Small intestine (tissue), 7 donors: ENCODE measurements around the gene COL23A1. TPM values are rescaled to one million over a fixed set of nuclear protein-coding genes. Genes with fewer than 3 reads are reported as not detected.

ENCODE experiments used
- DNase-seq, 2 donors: peaks; one replicate each; pipeline versions ENCODE4 v3.0.0 to v3.0.0-alpha.2; 2013
- FAIRE-seq: peaks from 2 replicates; lab custom pipeline; 2012; peaks lifted over from hg19 to GRCh38; lab: Jason Lieb, UNC
- H3K27ac ChIP-seq, 3 donors: one replicate each; pipeline ENCODE4 v1.5.1; 2013; ENCODE audit warnings: low read length in 2 of 3, mild to moderate bottlenecking in 2 of 3, control low read depth in 1 of 3, inconsistent platforms in 1 of 3, low read depth in 1 of 3, moderate library complexity in 1 of 3
- H3K27me3 ChIP-seq, 3 donors: one replicate each; pipeline ENCODE4 v1.6.1; 2013; ENCODE audit warnings: low read length in 3 of 3, inconsistent platforms in 1 of 3; ENCODE audit not compliant: control insufficient read depth in 3 of 3, insufficient read depth in 3 of 3
- H3K36me3 ChIP-seq, 3 donors: one replicate each; pipeline ENCODE4 v1.6.1; 2013; ENCODE audit warnings: low read length in 3 of 3, inconsistent platforms in 1 of 3, low read depth in 1 of 3, mild to moderate bottlenecking in 1 of 3, moderate library complexity in 1 of 3; ENCODE audit not compliant: control insufficient read depth in 3 of 3, insufficient read depth in 2 of 3
- H3K4me1 ChIP-seq, 3 donors: one replicate each; pipeline ENCODE4 v1.6.1; 2013; ENCODE audit warnings: low read length in 2 of 3, inconsistent platforms in 1 of 3, low read depth in 1 of 3, mild to moderate bottlenecking in 1 of 3, moderate library complexity in 1 of 3; ENCODE audit not compliant: control insufficient read depth in 3 of 3, insufficient read depth in 2 of 3
- H3K4me3 ChIP-seq, 3 donors: one replicate each; pipeline ENCODE4 v1.5.1; 2013; ENCODE audit warnings: low read length in 3 of 3, control low read depth in 1 of 3, inconsistent platforms in 1 of 3, low read depth in 1 of 3, mild to moderate bottlenecking in 1 of 3, moderate library complexity in 1 of 3
- H3K9me3 ChIP-seq, 2 donors: one replicate each; pipeline ENCODE4 v1.6.1; 2013; ENCODE audit warnings: low read depth in 1 of 2, low read length in 1 of 2; ENCODE audit not compliant: control insufficient read depth in 2 of 2, insufficient read depth in 1 of 2
- whole genome bisulfite sequencing, 3 donors: extraction: QIAGEN DNeasy Blood & Tissue Kit; methylation state at CpG; one replicate each; pipeline ENCODE4 v1.1.7; 2013; 5-methylcytosine and 5-hydroxymethylcytosine counted together
- polyA plus RNA-seq, 4 donors: library from polyadenylated mRNA; stranded (reverse) in 3 of 4; unstranded in 1 of 4; fragments of 200-250 nt in 3 of 4; fragments of 120-200 nt in 1 of 4; gene quantifications; one replicate each; pipeline versions ENCODE4 v1.2.1 to v1.2.3, GENCODE V29; 2013
- donor health status: healthy with polysubstance abuse.
- donor health status: control.
- donor health status: control.
- donor health status: Bipolar disorder and iron deficiency.
- donor health status: healthy.

COL23A1 gene
- polyA plus RNA-seq, 4 donors: 1.4 to 3.2 (median 1.6) TPM; not detected in 1

DNA sequence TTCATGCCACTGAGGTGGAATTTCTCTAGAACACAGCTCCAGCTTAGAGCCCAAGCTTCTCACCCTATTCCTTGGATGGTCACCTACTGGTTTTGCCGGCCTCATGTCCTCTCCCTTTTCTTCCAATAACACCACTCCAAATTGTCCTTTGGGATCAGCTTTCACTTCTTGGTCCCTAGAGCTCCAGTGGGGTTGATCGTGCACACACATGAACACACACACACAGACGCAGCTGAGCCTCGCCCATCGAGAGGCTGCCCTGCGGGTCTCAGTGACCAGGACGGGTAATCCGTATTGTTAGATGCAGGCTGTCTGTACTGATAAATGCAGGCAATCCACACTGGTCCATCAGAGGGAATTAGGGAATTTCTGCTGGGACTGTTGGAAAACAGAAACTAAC, 6.9 kb downstream of the COL23A1 start:
- DNase-seq: no peak
- no peak for FAIRE-seq
- Histone ChIP-seq H3K4me1 (no peaks in the 10 kb centered on the region), H3K4me3 (no peak overlapping the region), H3K36me3 (no peaks in the 10 kb centered on the region), H3K27ac (no peak overlapping the region), H3K27me3 (peaks cover 0 to 19% (median 6%) of the 10 kb centered on the region in 3 donors), H3K9me3 (peaks cover 0 to 5% of the 10 kb centered on the region in 2 donors)
- WGBS, 3 donors: 68 to 77% (median 72%) methylated on average over 8 of the region's 8 CpGs

DNA sequence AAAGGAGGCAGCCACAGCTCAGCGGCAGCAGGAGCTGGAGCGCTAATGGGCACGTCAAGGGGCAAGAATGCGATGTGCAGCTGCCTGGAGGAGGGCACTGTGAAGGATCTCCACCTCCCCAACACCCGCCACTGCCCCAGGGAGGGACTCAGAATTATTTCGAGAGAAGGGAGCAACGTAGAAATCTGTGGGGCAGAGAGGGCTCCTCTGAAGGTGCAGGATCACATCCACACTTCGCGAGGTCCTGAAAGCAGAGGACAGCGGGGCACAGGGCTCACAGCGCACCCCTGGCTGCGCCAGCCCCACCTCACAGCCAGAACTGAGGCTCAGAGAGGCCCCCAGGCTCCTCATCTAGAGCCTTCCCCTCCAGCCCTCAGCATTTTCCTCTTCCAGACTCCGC, 7.9 kb downstream of the COL23A1 start:
- H3K27ac ChIP-seq: no peak overlapping the region
- DNase-seq (no peak), FAIRE-seq (no peak)
- peaks cover 0 to 5% of the 10 kb centered on the region in 2 donors for H3K9me3 ChIP-seq
- H3K27me3 ChIP-seq: peaks cover 1 to 20% (median 6%) of the 10 kb centered on the region in 3 donors
- 86 to 92% (median 88%) methylated on average over 12 to 13 of the region's 13 CpGs for WGBS, 3 donors
- no peaks in the 10 kb centered on the region for H3K36me3 ChIP-seq
- H3K4me3 ChIP-seq: no peak overlapping the region
- H3K4me1 ChIP-seq: no peaks in the 10 kb centered on the region

DNA sequence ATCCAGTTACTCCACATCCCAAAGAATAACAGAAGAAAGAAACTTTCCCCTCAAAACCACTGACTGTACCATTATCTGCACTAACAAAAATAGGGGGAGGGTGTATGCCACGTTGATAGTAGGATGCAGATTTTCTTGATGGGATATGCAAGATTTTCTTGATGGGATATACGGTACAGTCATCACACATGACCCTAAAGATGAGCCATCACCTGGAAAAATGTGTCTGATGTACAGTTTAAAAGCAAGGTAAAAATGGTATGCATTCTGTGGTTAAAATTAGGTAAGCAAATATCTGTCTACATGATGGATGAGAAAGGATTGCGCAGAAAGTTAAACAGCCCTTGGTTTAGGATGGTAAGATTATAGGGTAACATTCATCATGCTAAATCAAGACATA, 8.6 kb downstream of the COL23A1 start:
- Histone ChIP-seq H3K4me3 (no peak overlapping the region), H3K4me1 (no peaks in the 10 kb centered on the region), H3K27ac (no peak overlapping the region), H3K27me3 (peaks cover 4 to 21% (median 6%) of the 10 kb centered on the region in 3 donors), H3K36me3 (no peaks in the 10 kb centered on the region), H3K9me3 (peaks cover 0 to 5% of the 10 kb centered on the region in 2 donors)
- DNase-seq (no peak), FAIRE-seq (no peak)
- 66 to 84% (median 75%) methylated on average over 3 of the region's 3 CpGs for WGBS, 3 donors

DNA sequence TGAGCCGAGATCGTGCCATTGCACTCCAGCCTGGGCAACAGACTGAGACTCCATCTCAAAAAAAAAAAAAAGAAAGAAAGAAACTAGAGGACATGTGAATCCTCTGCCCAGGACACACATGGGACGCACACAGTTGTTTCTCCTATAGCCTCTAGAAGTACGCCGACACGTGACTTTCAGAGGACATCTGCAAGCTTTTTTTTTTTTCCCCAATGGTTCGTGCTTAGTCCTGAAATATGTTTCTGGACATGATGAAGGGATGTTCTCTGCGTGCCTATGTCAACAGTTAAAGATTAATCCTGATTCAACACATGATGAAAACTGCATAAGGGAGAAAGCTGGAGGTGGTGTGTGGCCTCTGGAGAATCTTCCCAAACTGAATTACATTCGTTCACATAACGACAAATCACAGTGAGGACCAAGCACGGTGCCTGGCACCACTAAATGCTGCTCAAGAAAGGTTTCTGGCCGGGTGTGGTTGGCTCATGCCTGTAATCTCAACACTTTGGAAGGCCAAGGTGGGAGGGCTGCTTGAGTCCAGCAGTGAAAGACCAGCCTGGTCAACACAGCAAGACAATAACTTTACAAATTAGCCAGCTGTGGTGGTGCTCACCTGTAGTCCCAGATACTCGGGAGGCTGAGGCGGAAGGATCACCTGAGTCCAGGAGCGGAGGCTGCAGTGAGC, 9.8 kb downstream of the COL23A1 start:
- no peak for FAIRE-seq
- Histone ChIP-seq H3K27ac (no peak overlapping the region), H3K36me3 (no peaks in the 10 kb centered on the region), H3K4me3 (no peak overlapping the region), H3K4me1 (no peaks in the 10 kb centered on the region), H3K9me3 (peaks cover 0 to 2% of the 10 kb centered on the region in 2 donors), H3K27me3 (peaks cover 4 to 14% (median 9%) of the 10 kb centered on the region in 3 donors)
- 76 to 82% (median 81%) methylated on average over 15 of the region's 15 CpGs for WGBS, 3 donors
- no peak for DNase-seq

DNA sequence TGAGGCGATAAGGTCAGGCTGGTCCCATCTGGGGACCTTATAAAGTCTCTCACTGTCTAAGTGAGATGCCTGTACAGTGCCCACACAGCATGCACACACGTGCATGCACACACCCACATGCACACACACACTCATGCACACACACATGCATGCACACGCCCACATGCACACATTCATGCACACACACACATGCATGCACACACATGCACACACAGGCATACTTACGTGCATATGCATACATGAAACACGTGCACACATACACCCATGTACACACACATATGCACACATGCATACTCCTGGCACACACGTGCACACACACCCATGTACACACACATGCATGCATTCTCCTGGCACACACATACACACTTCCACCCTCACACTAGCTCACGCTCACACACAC, 12.2 kb downstream of the COL23A1 start:
- no peak overlapping the region for H3K27ac ChIP-seq
- H3K9me3 ChIP-seq: peaks cover 0 to 3% of the 10 kb centered on the region in 2 donors
- H3K4me1 ChIP-seq: no peaks in the 10 kb centered on the region
- H3K27me3 ChIP-seq: peaks cover 4 to 18% (median 9%) of the 10 kb centered on the region in 3 donors
- H3K4me3 ChIP-seq: no peak overlapping the region
- FAIRE-seq: no peak
- H3K36me3 ChIP-seq: no peaks in the 10 kb centered on the region
- 82 to 87% (median 87%) methylated on average over 7 of the region's 7 CpGs for WGBS, 3 donors
- no peak for DNase-seq

DNA sequence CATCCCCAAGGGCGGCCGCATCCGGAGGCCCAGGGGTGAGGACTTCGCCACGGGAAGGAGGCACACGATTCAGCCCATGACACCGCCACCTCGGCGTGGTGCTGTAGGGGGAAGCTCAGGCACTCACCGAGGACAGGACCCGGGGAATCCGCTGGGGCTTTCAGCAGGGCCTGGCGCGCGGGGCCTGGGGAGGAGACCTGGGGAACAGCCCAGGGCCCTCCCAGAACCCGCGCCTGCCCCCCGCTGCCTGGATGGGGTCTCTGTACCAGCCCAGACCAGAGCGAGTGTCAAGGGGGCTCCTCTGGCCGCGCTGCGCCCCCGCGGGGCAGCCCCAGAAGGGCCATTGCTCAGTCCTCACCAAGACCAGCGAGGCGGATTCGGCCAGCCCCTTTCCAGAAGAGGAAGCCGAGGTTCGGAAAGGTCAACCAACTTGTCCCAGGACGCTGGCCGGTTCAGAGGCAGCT, 12.8 kb downstream of the COL23A1 start:
- FAIRE-seq (no peak), DNase-seq (no peak)
- Histone ChIP-seq H3K27ac (no peak overlapping the region), H3K4me1 (no peaks in the 10 kb centered on the region), H3K36me3 (no peaks in the 10 kb centered on the region), H3K27me3 (peaks cover 4 to 18% (median 9%) of the 10 kb centered on the region in 3 donors), H3K4me3 (no peak overlapping the region), H3K9me3 (peaks cover 0 to 3% of the 10 kb centered on the region in 2 donors)
- 35 to 43% (median 40%) methylated on average over 24 to 31 of the region's 31 CpGs for WGBS, 3 donors

DNA sequence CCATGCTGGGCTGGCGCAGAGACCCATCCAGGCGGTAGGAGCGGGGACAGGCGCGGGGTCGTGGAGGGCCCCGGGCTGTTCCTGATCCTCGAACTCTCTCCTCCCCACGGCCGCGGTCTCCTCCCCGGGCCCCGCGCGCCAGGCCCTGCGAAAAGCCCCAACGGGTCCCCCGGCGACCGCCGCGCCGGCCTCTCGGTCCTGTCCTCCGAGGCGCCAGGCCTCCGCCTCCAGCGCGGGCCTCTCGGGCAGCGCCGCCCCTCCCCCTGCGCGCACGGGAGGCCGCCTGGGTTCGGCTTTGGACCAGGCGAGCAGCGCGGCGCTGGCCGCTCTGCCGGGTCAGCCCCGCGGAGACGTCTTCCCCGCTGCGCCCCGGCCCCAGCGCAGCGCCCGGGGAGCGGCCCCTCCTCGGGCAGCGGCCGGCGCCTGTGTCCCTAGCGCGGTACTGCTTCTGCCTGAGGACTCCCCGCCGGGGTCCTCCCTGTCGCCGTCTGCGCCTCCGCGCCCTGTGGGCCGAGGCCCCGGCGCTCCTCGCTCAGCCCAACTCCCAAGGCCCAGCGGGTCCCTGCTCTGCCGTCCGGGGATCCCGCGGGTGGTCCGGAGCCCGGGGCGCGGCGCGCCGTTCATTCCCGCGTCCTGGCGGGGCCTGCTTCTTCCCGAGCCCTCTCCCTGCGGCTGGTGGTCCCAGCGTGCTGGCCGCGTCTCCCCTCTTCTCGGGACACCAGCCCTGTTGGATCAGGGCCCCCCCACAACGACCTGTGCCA, 13.4 kb downstream of the COL23A1 start:
- Histone ChIP-seq H3K4me3 (no peak overlapping the region), H3K9me3 (peaks cover 0 to 3% of the 10 kb centered on the region in 2 donors), H3K27ac (no peak overlapping the region), H3K36me3 (no peaks in the 10 kb centered on the region), H3K4me1 (no peaks in the 10 kb centered on the region), H3K27me3 (peaks cover 4 to 18% (median 9%) of the 10 kb centered on the region in 3 donors)
- DNase-seq (peak in 1 of 2 donors; percentile 23), FAIRE-seq (no peak)
- 7 to 21% (median 14%) methylated on average over 37 to 92 of the region's 92 CpGs for WGBS, 3 donors

DNA sequence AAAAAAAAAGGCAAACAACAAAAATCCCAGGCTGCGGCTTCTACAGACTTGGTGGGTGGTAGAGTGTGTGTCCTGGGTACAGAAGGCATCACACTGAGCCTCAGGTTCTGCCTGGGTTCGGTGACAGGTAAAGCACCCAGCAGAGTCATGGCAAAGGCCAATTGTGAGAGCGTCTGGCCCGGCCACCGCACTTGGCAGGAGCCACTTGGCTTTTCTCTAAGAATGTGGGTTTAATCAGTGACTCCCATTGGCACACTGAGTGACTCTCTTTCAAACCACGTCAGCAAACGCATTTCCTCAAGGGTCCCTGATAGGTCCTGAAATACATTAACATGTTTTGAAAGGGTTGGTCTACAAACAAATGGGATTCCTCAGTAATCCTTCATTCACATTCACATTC, 17.0 kb downstream of the COL23A1 start:
- no peak for DNase-seq
- no peak for FAIRE-seq
- no peaks in the 10 kb centered on the region for H3K36me3 ChIP-seq
- no peak overlapping the region for H3K27ac ChIP-seq
- H3K4me3 ChIP-seq: no peak overlapping the region
- 88 to 90% (median 89%) methylated on average over 7 of the region's 7 CpGs for WGBS, 3 donors
- H3K27me3 ChIP-seq: peaks cover 4 to 18% (median 9%) of the 10 kb centered on the region in 3 donors
- H3K4me1 ChIP-seq: no peaks in the 10 kb centered on the region
- H3K9me3 ChIP-seq: peaks cover 0 to 3% of the 10 kb centered on the region in 2 donors
